Chondrocyte (in vitro differentiated cells): ENCODE data around the gene HLA-DPA1. TPM values are rescaled to one million over a fixed set of nuclear protein-coding genes. Genes with fewer than 3 reads are reported as not detected.
A peak's percentile ranks its signal among the peaks of the same experiment; 100 is the strongest.

Experiments
- DNase-seq: peaks from one replicate; pipeline ENCODE4 v3.0.0; 2021; ENCODE audit warnings: mixed read lengths, low spot score
- H3K27ac Mint-ChIP-seq: one replicate; pipeline ENCODE4 v1.8.0; 2021; ENCODE audit warnings: mild to moderate bottlenecking, moderate library complexity, mixed read lengths; ENCODE audit not compliant: unreplicated experiment
- H3K27me3 Mint-ChIP-seq: 2 replicates; pipeline ENCODE4 v1.8.0; 2021; ENCODE audit warnings: low read depth, mixed read lengths
- H3K36me3 Mint-ChIP-seq: 2 replicates; pipeline ENCODE4 v1.8.0; 2021; ENCODE audit warnings: low read depth, mixed read lengths
- H3K4me1 Mint-ChIP-seq: 2 replicates; pipeline ENCODE4 v1.8.0; 2021; ENCODE audit warnings: low read depth, mild to moderate bottlenecking, mixed read lengths
- H3K4me3 Mint-ChIP-seq: one replicate; pipeline ENCODE4 v1.8.0; 2021; ENCODE audit warnings: mild to moderate bottlenecking, moderate library complexity, mixed read lengths; ENCODE audit not compliant: unreplicated experiment
- H3K9me3 Mint-ChIP-seq: 2 replicates; pipeline ENCODE4 v1.8.0; 2021; ENCODE audit warnings: low read depth, mixed read lengths
- long read RNA-seq: library from polyadenylated mRNA; stranded (forward); transcript quantifications from one replicate; pipeline ENCODE4 v2.0.0, GENCODE V29; 2021
- total RNA-seq: library from RNA; stranded (reverse); gene quantifications from 3 replicates; pipeline ENCODE4 v1.2.1, GENCODE V29; 2021
- TF ChIP-seq, protein P1 (sequence below): fragments of 200-600 bp; sonication (generic); IDR thresholded peaks from 2 replicates; pipeline ENCODE4 v1.5.0; 2021; ENCODE audit warnings: antibody characterized with exemption, mild to moderate bottlenecking, moderate library complexity

HLA-DPA1 gene
- total RNA-seq: 0.65 to 1.3 TPM (median 1.2 TPM) in 3 replicates
- long read RNA-seq: 0 reads

DNA sequence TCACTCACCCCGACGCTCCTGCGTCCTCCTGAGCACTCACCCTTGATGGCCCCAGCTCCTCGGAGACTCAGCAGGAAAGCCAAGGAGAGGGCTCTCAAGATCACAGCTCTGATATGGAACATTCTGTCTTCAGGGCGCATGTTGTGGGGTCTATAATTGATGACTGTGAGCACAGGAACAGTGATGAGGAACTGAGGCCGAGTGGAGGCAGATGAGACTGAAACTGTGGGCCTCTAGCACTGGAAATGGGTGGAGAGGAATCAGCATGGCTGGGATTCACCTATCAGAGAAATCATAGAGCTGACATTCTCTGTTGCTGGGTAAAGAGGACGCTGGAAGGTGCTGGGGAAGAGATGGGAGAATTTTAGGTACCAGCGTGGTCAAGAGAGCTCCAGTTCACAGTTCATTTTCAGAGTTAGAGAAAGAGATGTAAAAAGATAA, at the start of gene HLA-DPA1:
TSS of gene HLA-DPA1 (minus strand) at position 219 of the 441 bp plus-strand sequence.
- peaks cover 34% of the 10 kb centered on the region for H3K27me3 Mint-ChIP-seq
- no peak for DNase-seq

DNA sequence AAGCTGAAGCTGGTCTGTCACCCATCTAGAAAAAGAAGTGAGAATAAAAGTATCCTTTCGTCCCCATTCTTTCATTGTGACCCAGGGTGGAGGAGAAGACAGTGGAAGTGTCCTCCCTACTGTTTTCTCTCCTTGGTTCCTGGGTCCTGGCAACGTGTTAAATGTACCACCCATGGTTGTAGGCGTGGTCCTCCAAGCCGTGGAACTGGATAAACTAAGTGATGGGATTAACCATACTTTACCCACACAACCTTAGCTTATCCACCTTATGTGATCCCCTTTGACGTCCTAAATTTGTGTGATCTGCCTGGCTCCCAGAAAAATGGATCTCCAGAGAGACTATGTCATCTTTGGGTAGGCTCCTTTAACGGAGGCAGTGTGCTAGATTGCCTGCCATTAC, 49.7 kb upstream of the HLA-DPA1 start:
- no peaks in the 10 kb centered on the region for H3K4me1 Mint-ChIP-seq
- H3K9me3 Mint-ChIP-seq: peaks cover 11% of the 10 kb centered on the region
- TF ChIP-seq, protein P1, sequence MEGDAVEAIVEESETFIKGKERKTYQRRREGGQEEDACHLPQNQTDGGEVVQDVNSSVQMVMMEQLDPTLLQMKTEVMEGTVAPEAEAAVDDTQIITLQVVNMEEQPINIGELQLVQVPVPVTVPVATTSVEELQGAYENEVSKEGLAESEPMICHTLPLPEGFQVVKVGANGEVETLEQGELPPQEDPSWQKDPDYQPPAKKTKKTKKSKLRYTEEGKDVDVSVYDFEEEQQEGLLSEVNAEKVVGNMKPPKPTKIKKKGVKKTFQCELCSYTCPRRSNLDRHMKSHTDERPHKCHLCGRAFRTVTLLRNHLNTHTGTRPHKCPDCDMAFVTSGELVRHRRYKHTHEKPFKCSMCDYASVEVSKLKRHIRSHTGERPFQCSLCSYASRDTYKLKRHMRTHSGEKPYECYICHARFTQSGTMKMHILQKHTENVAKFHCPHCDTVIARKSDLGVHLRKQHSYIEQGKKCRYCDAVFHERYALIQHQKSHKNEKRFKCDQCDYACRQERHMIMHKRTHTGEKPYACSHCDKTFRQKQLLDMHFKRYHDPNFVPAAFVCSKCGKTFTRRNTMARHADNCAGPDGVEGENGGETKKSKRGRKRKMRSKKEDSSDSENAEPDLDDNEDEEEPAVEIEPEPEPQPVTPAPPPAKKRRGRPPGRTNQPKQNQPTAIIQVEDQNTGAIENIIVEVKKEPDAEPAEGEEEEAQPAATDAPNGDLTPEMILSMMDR: no peak
- H3K4me3 Mint-ChIP-seq: no peak overlapping the region
- H3K27ac Mint-ChIP-seq: no peak overlapping the region
- no peak for DNase-seq
- H3K27me3 Mint-ChIP-seq: peaks cover 68% of the 10 kb centered on the region
- H3K36me3 Mint-ChIP-seq: peaks cover 3% of the 10 kb centered on the region

More for the DNA sequence above, at the start of gene HLA-DPA1:
- TF ChIP-seq, protein P1: no peak
- Mint-ChIP-seq H3K9me3 (no peaks in the 10 kb centered on the region), H3K27ac (no peak within 1 kb of the TSS), H3K4me1 (no peaks in the 10 kb centered on the region), H3K36me3 (no peaks in the 10 kb centered on the region), H3K4me3 (no peak within 1 kb of the TSS)

DNA sequence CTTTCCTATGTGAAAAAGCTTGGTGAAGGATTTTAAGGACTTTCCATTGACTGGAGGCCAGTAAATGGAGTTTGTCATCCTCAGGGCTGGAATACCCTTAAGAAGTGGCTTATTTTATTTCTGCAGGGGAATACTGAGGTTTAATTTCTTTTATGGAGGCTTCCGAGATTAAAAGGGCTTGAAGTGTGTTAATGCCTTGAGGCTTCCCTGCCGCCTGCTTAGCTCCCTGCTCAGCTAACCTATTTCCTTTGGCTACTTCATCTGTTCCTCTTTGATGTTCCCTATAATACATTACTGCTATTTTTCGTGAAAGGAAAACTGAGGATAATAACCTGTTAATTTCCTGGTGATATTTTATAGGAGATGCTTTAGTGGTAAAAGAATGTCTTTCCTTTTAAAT, 46.6 kb upstream of the HLA-DPA1 start:
- Mint-ChIP-seq H3K9me3 (peaks cover 11% of the 10 kb centered on the region), H3K4me1 (peaks cover 14% of the 10 kb centered on the region), H3K27ac (no peak overlapping the region), H3K27me3 (peaks cover 78% of the 10 kb centered on the region), H3K36me3 (peaks cover 2% of the 10 kb centered on the region), H3K4me3 (no peak overlapping the region)
- TF ChIP-seq, protein P1: no peak
- DNase-seq: no peak

DNA sequence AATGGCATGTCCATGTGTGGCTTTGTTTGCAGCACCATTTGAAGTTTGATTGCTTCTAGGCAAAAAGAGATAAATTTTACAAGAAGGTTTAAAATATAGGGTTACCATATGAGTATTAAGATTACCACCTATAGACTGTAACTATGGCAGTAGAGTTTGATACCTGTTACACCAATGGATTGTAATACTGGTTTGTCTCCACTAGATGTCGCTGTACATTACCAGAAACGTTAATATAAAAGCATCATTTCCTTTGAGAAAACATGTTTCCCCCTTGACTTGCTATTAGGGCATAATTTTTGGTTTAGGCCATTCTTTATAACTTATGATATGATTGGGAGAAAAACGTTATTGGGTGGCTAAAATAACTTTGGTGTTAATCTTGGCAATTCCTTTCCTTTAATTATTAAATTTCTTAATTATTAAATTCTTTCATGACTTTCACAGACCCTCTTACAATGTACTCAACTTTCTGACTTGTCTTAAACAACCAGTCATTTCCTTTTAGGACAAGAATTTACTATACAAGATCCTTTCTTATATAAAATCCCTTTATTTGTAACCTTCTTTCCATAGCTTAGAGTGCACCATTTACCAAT, 45.2 kb upstream of the HLA-DPA1 start:
- no peak for DNase-seq
- Mint-ChIP-seq H3K27me3 (peaks cover 81% of the 10 kb centered on the region), H3K36me3 (no peaks in the 10 kb centered on the region), H3K4me1 (peaks cover 14% of the 10 kb centered on the region), H3K9me3 (peaks cover 2% of the 10 kb centered on the region), H3K27ac (no peak overlapping the region), H3K4me3 (no peak overlapping the region)
- TF ChIP-seq, protein P1: peak; percentile 92

DNA sequence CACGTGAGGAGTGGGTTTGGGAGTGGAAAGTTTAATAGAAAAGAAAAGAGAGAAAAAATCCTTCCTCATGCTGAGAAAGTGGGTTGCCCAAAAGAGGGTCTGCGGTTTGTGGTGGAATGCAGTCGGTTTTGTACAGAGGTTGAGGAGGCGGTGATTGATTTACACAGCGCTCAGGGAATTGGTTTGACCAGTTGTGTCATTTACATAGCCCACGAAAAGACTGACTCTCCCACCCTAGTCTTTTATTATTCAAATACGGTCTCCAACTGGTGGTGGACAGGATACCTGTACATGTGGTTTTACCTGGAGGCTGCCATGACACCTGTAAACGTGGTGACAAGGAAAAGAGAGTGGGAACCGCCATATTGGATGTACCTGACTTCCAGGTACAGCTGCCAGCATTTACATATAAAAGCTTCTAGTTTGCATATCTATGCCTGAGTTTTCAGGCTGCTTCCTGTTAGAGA, 44.4 kb upstream of the HLA-DPA1 start:
- Mint-ChIP-seq H3K27me3 (peaks cover 86% of the 10 kb centered on the region), H3K4me1 (peaks cover 14% of the 10 kb centered on the region), H3K36me3 (no peaks in the 10 kb centered on the region), H3K4me3 (no peak overlapping the region), H3K9me3 (no peaks in the 10 kb centered on the region), H3K27ac (no peak overlapping the region)
- TF ChIP-seq, protein P1: no peak
- no peak for DNase-seq
